HG03135 (cell line): ENCODE measurements around the gene HOXB2.

Experiments
- ATAC-seq: cut with Tn5 transposase; IDR thresholded peaks from one replicate; pipeline ENCODE4 v1.9.1; 2021; ENCODE audit warnings: mild to moderate bottlenecking, moderate library complexity; ENCODE audit not compliant: unreplicated experiment

HOXB2 gene

DNA sequence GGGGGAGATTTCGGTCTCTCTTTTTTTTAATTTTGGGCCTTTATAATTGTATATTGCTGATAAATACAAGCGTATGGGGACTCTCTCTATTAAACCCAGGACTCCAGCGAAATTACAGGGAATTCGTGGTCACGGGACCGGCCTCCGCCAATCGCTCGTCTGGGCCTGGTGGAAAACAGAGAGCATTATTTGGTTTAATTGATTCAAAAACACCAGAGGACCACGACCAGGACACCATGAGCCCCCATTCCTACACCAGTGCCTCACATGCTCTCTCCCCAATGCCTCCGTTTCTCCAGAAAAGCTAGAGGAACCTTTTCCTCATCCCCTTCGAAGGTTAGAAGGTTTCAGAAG lies at the start of gene HOXB2:
HOXB2 (minus strand) TSS at position 88 of the 354 bp plus-strand sequence. CDS start 198 bp downstream, outside the sequence.
- no peak for ATAC-seq

DNA sequence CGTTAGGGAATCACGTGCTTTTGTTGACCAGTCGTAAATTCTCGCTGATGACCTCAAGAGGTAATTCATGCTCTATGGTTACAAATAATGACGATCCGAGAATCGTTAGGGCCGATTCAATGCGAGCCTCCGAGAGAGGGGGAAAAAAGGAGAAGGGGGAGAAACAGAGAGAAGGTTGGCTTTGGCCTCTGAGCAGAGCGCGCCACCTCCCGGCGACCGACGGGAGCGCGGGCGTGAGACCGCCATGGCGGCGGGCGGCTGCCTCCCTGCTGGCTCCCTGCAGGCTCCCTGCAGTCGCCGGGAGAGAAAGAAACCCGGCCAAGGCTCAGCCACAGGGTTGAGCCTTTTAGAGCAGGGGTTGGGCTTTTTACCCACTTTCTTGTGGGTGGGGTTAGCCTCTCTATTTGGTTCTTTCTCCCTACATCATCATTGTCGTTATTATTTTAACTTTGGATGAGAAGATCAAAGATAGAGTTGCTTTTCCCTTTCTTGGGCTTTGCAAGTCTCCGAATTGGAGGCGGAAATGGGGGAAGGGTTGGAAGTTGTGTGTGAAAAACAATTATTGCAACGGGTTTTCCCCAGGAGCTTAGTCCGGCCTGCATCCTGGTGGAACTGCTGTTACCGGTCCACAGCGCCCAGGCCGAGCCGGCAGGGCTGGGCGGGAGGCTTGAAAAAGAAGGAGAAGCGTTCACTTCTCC lies 49.1 kb upstream of the HOXB2 start:
- no peak for ATAC-seq

DNA sequence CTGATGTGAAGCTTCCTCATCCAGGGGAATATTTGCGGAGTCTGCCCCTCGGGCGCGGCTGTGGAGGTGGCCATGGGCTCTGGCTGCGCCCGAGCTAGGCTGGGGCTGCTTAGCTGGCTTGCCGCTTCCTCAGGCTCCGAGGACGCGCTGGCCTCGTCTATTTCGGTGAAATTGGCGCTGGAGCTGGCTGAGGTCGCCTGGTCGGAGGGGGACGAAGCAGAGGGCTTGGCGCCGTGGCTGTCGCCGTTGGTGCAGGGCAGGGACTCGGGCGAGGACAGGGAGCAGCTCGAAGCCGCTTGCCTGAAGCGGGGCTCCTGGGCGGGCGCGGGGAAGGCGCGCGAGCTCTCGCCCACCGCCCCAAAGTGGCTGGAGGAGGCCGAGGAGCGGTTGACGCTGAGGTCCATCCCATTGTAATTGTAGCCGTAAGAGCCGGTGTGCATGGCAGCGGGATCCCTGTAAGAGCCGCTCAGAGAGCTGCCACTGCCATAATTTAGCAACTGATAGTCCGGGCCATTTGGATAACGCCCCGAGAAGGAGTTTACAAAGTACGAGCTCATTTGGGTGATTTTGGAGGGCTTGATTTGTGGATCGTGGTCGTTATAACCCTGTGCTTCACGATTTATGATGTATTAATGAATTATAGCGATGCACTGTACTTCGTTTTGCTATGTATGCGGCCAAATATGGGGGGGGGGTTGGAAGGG lies 48.4 kb upstream of the HOXB2 start, which contains the start of gene HOXB5:
HOXB5 (minus strand) TSS at position 654 of the 704 bp plus-strand sequence; CDS start at position 557, 97 bp downstream.
- ATAC-seq, result no peak

DNA sequence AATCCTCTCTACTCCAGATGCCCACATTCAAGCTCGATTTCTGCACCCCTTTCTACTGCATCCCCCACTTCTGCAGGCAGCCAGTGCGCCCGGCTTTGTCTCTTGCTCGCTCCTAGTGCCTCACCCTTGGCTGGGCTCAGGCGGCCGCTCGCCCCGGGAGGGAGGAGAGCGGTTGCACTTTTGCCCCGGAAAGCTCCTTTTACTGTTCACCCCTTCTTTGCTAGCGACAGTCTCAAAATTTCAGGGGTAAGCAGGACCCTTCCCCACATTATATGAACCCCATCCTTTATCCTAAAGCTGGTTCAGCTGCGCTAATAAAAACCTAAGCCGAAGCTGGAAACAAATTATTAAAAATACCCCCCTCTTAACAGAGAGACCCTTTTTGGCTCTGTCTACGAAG lies 47.7 kb upstream of the HOXB2 start:
- ATAC-seq, result no peak

DNA sequence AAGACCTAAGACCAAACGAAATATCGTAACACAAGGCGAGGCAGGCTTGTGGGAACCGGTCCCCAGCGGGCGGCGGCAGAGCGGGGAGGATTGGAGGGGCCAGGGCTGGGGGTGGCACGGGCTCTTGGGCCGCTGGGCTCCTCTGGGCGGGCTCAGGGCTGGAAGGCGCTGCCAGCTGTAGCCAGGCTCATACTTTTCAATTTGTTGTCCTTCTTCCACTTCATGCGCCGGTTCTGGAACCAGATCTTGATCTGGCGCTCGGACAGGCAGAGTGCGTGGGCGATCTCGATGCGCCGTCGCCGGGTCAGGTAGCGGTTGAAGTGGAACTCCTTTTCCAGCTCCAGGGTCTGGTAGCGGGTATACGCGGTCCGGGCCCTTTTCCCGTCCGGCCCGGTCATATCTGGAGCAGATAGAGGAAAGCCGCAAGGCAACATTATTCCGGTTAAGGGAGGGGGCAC lies 47.2 kb upstream of the HOXB2 start:
- no peak for ATAC-seq

DNA sequence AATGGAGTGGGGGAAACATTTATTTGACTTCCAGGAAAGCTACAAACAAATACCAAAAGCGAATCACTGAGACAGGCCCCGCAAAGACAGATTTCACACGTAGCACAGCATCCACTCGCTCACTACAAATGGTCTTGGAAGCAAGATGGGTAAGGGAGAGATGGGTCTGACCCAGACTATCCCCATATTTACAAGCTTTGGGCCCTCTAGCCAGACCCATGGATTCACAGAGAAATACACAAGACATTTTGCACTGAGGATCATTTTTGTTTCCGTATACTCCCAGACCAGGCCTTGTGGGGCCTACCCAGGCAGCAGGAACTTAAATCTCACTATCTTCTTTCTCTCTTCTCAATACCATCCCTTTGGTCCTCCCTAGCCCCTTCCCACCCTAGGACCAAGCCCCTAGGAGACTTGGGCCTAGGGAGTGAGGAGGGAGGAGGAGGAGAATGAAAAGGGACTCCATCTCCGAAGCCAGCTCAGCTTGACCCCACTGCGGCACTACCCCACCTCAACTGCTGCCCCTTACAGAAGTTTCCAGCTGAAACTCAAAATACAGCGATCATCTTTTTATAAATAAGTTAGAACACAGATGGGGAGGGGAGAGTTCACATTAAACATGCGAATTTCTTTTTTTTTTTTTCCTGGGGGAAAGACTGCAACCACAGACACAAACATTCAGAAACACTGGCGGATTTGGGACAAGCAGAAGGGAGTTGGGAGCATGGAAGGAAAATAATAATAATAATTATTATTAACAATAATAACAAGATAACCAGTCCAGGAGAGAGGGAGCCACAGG lies 46.5 kb upstream of the HOXB2 start:
- ATAC-seq, result no peak

DNA sequence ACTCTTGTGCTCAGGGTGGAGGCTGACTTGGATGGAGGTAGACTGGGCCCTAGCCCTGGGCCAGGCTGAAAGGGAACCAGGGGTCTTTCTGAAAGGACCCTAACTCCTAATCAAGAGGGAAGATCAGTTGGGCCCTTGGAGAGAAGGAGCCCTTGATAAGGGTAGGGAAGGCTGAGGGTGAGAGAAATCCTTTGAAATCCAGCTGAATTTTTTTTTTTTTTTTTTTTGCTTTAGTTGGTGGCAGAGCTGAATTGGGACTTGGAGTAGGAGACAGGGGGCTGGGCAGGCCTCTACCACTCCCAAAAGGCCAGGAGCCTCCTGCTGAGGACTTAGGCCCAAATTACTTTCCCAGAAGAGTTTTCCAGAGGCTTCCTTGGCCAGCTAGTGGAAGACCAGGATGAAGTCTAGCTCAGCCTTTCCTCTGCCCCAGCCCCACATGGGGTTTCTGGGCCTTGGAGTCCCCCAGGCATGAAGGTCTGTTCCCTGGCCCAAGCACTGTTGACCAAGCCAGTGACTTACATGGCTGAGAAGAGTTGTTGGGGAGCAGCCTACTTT lies 45.8 kb upstream of the HOXB2 start:
- no peak for ATAC-seq

DNA sequence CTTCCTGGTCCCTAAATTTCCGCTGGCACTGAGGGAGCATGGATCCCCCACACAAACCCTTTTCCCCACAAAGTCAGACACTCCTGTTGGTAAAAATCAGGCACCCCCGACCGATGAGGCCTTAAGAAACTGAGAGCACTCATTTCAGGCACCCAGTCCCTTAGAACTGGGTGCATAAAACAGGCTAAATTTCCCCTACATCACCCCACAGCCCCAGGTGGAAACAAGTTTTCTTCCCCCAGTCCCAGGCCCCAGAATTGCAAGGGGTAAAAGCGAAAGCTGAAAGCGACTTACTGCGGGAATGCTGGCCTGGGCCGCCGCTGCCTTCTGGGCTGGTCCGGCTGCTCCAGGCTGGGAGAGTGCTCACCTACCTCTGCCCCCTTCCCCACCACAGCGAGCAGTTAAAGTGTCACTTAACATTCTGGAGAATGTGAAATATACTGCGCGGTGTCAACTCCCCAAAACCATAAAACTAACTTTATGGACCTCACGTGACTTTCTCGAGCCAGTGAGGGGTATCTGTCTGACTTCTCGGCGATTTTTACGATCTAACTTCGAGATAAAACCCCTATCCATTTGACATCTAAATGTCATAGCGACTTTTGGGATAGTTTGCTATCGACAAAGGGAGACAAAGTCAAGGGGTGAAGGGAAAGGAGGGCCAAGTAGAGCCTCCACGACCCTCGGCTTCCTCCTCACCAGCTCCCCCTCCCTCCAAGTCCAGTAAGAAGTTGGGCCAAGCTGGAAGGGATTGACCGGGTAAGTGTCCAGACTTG lies 45.1 kb upstream of the HOXB2 start, which contains the start of gene HOXB3:
HOXB3 (minus strand) TSS at position 411 of the 776 bp plus-strand sequence. CDS start 37,767 bp downstream, outside the sequence.
- ATAC-seq, result no peak

DNA sequence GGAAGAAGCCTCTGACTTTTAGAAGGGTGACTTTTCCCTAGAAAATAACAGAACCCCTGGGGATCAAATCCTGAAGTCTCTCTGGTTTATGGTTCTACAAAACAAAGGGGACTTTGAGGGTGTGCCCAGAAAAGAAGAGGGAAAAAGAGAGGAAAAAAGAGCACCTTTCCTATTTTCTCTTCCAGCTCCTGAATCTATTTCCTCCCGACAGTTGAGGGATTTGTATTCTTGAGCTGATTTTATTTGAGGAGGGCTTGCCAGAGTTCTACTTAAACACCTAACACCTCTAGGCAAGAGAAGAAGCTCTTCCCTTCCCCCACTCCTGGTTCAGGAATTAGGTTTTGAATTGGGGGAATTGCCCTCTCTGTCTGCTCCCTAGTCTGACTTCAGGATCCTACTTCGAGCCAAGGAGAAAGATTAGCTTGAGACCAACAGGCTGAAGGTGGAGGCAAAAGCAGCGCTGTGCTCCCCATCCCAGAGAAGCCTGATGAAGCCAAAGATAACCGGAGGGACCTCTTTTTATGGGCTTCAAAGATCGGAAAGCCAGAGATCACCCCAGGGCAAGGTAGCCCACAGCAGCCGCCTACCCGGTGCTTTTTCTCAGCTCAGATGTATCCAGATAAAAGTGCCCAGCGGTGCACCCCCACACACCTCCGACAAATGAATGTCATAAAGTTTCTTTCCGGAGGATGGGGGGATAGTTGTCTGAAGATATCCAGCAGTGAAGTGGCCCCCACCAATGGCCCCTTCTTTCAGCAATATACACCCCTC lies 44.3 kb upstream of the HOXB2 start:
- ATAC-seq, result no peak

DNA sequence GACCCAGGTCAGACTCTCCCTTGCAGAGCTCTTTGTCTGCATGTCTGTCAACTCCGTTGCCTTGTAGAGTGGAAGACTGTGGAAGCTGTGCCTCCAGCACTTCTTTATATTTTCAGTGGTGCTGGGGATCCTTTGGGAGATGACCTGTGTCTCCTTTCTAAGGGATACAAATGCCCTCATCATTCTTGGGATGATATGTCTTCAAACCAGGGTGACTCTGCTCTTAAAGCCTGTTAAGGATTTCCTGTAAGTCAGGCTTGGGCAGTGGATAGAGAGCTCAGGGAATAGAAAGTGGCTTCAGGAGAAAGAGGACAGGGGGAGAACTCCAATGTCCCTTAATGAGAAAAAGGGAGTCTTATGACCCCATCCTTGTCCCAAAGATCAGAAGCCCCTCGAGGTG lies 43.6 kb upstream of the HOXB2 start:
- ATAC-seq, result no peak

DNA sequence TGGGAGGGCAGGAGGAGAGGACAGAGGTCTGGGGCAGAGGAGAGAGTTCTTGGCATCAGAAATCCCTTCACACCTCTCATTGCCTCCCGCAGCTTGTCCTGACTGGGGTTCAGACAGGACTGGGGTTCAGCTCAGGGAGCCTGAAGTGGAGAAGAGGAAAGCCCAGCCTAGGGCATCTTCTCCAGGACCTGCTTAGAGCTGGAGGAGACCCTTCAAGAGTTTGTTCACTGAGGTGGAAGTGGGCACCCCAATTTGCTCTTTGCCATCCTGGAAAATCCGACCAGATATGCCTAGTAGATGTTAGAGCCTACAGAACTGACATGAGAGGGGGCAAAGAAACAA lies 43.1 kb upstream of the HOXB2 start:
- ATAC-seq, result no peak

DNA sequence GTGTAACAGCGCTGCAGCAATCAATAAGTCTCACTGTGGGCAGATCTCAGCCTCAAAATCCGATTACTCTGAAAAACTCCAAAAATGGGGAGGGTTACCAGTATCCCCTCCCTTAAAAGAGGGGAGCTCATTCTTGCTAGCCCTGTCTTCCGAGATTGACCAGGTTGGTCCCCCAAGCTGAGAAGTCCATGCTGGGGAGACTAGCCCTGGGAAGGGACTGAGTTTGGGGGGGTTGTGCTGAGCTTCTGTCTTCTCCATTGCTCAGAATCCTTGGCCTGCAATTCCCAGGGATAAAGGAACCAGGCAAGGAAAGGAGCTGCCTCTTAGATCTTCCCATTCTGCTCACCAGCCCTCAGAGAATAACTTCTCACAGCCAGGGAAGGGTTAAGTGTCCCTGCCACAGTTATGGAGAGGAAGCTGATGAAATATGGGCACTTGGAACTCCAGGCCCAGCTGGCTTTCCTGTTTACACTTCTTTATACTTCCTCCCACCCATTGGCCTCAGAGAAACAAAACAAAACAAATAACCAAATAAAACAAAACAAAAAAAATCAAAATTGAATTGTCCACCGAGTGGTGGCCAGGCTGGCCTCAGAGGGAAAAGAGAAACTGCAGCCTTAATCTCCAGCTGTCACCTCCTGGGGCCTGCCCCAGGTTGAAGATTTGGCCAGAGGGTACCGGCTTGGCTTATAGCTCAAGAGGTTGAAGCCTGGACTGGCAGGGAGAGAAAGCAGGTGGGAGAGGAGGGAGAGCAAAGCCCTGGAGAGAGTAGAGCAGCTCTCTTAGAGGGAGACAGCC lies 42.6 kb upstream of the HOXB2 start:
- ATAC-seq, result no peak

DNA sequence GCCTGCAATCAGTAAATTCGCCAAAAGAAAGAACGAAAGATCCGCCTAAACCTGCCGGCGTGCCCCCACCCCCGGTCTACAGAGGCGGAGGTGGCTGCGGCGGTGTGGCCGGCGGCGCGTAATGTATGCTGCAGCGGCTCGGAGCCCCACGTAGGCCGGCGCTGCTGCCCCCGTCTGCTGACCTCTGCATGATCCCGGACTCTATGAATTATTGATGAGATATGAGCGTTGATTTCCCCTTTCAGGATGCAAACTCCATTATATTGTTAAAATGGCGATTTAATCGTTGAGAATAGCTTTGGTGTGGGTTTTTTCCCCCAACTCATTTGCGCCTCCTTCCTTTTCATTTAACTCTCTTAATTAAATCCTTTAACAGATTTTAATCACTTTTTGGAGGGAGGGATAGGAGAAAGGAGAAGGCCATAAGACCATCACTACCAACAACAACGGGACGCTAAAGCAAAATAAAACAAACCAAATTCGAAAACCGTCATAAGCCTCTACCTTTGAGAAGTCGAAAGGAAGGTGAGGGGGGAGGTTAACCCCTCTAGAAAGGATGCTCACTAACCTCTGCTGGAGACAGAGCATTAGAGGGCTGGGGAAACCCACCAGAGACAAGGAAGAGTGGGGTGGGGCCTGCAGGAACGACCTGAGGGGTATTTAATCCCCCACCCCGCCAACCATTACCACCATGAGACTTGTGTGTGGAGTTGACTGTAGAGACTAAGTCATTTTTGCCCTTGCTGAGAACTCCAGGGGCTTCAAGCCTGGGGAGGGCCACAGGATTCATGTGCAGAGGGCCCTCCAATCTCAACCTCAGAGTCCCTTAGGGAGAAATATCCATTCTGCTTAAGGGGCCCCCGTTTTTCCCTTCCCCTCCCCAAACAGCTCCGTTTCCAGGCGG lies 41.7 kb upstream of the HOXB2 start:
- ATAC-seq, result no peak

DNA sequence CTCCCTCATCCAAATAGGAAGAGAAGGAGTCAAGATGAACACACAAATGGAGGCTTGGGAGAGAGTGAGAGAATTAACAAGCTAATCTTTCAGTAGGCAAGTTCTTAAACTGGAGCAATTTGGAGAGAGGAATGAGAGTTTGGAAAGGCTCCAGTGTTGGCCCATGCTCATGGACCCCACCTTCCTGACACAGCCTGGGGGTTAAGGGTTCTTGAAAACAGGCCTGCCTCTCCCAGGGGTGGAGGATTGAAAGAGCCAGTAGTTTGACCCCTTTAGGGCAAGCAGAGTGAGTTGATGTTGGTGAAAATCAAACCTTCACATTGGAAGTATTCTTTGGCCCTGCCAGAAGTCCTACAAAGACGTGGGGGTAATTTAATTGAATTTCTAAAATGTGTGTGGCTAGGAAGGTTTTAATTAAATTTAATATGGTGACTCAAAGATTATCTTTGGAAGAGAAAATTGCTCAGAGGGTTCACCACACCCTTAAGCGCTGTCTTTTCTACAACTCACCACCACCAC lies 39.4 kb upstream of the HOXB2 start:
- ATAC-seq, result no peak

DNA sequence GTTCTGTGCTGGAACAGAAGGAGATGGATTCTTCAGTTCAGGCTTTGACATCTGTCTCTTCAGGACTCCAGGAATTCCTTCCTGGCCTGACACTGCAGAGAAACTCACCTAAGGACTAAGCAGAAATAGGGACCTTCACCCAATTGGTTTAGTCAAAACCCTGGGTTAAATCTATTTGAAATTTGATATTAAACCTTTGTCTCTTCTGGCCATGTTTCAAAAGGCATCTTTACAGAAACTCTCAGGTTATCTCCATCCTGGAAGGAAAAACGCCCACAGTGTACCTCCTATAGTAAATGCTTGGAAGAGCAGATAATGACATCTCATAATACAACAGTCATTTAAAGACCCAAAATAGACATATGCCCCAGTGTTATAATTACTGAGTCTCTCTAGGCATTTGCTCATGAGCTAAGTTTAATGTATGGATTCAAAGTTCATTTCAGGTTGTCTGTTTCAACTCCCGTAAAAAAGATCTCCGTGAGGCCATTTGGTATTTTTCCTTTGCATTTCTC lies 38.9 kb upstream of the HOXB2 start:
- ATAC-seq, result no peak

DNA sequence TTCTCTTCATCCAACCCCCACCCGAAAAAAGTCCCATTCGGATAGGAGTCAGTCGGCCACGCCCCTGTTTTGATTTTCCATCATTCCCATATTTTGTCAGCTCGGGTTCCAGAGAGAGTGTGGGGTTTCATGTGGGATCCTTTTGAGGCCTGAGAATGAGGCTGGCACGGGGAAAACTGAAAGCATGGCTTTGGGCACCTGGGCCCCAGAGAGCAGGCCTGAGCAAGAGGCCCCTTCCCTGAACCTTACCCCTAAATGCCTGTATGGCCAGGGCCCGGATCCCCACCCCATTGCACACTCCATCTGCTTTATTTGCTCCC lies 37.8 kb upstream of the HOXB2 start:
- ATAC-seq, result no peak

DNA sequence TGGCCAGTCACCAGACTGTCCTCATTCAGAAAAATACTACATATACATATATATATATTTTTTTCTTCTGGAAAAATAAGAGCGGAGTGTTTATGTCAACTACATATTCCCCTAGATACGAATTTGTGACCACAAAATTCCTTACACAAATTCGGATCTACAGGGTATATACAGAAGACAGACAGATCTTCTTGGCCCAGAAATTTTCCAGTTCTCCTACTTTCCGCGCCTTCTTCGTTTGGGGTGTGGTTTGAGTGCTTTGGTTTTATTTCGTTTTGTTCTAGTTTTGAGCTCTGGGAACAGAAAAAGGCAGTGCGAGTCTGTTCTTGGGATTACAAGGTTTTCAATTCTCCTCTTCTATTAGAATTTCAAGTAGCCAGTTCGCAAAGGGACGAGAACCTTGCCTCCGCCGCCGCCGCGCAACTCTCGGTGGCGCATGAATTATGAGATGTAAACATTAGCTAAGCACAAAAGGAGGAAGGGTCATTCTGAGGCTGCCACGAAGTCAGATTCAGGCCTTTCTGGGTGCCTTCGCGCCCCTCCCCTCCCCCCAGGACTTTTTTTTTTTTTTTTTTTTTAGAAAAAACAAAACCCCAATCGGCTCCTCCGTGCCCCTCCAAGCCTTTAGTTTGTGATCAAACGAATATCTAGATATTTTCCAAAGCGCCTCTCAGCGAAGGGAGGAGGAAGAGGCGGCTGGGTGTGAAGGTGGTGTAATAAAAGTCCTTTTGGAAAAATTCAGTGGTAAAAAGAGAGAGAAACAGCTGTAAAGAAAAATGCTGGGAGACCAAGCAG lies 35.0 kb upstream of the HOXB2 start:
- ATAC-seq, result no peak
